Measurements from ENCODE around the gene CTCF.
"Not testable (repeated sequence)": the region's sequence is repeated elsewhere in the genome, so short reads cannot be mapped to it uniquely, and the experiment has no call there.

CTCF gene

DNA sequence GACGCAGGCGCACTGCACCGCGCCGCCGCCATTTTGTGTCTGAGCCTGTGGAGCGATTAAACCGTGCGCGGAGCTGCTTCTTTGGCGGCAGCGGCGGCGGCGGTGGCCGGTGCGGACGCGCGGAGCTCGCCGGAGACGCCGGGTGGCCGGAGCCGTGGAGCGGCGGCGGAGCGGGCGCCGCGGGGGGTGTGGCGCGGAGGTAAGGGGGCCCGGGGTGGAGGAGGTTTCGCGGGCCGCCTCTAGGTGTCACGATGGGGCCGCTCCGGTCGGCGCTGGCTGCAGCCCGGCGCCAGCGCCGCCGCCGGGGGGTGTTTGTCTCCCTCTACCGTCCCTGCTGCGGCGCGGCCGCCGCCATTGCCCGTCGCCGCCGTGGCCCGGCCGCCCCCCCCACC, at the start of gene CTCF:
Gene CTCF, plus strand, starts transcription at position 1 of the 392 bp plus-strand sequence. CDS start 48,307 bp downstream, outside the sequence.
- DNase-seq (ENCODE audit: low read depth in 2 of 2) = peak; percentile 63 to 77

DNA sequence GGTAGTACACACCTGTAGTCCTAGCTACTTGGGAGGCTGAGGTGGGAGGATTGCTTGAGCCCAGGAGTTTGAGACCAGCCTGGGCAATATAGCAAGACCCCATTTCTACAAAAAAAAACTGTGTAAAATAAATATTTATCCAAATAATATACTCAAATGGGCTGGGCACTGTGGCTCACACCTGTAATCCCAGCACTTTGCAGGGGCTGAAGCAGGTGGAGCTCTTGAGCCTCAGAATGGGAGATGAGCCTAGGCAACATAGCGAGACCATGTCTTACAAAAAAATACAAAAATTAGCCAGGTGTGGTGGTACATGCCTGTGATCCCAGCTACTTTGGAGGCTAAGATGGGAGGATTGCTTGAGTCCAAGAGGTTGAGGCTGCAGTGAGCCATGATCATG, 48.4 kb upstream of the CTCF start:
- DNase-seq (ENCODE audit: low read depth in 2 of 2) = not testable (repeated sequence)

DNA sequence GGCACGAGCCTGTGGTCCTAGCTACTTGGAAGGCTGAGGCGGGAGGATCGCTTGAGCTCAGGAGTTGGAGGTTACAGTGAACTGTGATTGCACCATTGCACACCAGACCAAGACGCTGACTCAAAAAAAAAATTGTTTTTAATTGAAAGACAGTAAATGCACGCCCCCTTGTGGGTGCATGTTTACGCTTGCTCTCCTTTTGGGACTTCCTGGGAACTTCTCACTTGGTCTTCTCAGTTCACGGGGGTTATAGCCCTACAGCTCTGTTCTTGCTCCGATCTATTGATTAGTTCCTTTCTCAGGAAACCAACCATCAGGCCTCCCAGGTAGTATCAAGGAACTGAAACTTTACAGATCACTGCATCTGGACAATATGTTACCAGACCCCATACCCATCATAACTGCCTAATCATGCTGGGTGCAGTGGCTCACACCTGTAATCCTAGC, 47.9 kb upstream of the CTCF start:
- peak; percentile 25 to 60 for DNase-seq (ENCODE audit: low read depth in 2 of 2)

DNA sequence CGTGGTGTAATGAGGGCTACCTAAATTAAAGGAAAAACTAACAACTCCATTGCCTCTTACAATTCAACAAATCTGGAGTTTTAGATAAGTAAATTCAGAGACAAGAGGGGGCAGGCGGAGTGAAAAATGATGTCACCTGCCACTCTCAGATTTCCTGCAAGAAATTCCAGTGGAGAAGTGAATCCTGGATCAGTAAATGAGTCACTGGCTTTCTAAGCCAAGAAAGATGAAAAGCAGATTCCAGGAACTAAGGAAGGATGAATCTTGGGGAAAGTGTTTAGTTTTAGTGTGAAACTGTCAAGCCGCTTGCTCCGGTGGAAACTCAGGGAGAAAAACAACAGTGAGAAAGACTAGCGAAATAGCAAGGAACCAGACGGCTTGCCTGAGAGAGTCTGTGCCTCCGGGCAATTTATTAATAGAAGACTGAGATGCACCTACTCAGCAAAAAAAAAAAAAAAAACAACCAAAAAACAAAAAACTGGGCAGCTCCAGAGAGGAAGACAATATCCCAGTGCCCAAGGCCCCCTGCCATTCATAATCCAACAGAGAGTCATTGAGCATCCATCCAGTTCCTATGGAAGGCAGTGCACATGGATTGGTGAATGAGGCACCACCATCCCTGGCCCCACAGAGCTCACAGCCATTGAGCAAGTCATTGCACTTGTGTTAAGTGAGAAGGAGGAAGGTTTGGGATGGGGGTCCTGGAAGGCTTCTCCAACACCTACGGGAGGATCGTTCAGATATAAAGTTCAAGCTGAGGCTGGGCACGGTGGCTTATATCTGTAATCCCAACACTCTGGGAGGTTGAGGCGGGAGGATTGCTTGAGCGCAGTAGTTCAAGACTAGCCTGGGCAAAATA, 45.8 kb upstream of the CTCF start:
- DNase-seq (ENCODE audit: low read depth in 2 of 2) = no peak

GRCh38 chr16:67517155-67517445, 45.2 kb upstream of the CTCF start:
- DNase-seq (ENCODE audit: low read depth in 2 of 2) = no peak

DNA sequence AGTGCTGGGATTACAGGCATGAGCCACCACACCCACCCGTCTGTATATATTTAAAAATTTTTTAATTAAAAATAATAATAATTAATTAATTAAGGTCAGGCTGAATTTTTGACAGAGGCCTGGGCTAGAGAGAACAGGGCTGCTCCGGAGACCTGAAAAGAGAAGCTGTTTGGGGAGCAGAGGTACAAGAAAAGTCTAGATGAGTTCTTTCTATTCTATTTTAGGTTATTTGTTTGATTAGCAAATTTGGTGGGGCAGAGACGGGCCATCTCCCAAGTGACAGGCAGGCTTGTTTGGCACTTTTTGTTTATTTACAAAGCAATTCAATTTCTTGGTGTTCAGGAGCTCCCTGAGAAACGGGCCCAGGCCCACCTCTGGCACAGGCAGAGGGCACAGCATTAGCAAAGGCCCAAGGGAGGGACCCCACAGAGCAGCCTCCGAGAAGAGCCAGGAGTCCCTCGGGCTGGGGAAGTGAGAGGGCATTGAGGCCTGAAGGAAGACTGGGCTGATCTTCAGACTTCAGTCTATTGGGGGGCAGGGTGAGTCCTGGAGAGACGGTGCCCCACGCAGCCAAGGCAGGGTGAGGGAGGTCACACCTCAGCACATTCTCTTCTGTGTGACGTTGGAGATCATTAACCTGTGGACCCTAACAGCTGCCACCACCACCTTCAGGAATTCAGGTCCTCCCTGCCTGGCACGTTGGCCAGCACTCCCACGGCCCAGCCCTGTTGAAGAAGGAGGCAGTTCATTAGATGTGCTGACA, 44.5 kb upstream of the CTCF start:
- DNase-seq (ENCODE audit: low read depth in 2 of 2) = no peak

GRCh38 chr16:67518676-67519075, 43.6 kb upstream of the CTCF start:
- no peak for DNase-seq (ENCODE audit: low read depth in 2 of 2)

- DNase-seq (ENCODE audit: low read depth in 2 of 2) = no peak
These were observed 43.1 kb upstream of the CTCF start for GRCh38 chr16:67519242-67519641.

DNA sequence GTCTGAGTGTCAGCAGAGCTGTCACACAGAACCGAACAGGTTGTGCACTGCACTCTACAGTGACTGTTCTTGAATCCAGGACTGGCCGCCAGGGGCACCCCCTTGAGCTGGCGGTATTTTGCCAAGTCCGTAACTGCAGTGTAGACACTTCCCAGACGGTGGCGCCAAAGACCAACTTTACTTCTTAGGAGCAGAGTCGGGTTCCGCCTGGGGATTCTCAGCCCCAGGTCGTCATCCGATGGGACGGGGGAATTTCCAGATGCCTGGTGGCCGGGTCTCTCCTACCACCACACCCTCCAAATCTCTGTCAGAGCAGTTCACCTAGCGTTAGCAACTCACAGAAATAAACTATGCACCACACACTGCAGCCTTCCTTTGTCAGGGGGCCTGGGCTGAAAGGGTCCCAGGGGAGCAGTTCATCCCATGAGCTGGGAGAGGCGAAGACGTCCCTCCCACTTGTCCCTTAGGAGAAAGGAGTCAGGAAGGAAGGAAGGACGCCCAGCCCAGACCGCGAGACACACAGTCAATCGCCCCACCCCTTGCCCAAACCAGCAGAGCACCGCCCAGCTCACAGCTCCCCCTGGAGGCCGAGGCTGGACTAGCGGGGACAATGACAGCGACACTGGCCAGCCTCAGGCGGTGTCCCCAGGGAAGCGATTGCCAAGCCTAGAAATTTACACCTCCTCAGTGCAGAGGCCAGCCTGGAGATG, 41.1 kb upstream of the CTCF start:
- peak; percentile 84 to 96 for DNase-seq (ENCODE audit: low read depth in 2 of 2)

- no peak for DNase-seq (ENCODE audit: low read depth in 2 of 2)
These were observed 37.0 kb upstream of the CTCF start for GRCh38 chr16:67525176-67525860.

DNA sequence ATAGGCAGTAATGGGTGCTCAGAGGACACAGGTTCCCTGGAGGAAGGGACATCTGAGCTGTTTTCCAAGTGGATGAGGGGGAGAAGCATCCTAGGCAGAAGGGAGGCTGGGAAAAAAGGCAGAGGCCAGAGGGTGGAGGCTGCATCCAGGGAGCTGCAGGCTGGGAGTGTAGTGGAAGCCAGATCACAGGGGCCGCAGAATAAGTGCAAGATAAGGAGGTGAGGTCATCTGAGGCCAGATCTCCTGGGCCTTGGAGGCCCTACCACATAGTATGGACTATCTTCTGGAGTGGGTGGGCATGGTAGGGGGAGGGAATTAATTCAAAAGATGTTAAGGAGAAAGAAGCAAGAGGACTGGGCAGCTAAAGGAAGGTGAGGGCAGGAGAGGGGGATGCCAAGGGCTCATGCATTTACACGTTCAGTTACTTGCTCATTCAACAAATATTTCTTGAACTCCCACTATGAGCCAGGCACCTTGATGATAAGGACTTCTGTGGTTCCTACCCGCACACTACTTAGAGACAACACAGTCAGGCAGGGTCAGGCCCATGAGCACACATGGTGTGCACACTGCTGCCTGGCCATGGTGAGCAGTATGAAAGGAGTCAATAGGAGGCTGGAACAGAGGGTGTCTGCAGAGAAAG, 36.1 kb upstream of the CTCF start:
- no peak for DNase-seq (ENCODE audit: low read depth in 2 of 2)

GRCh38 chr16:67528222-67528869, 34.0 kb upstream of the CTCF start, which contains the start of gene RIPOR1:
Gene RIPOR1 (plus strand): TSS chr16:67528829. CDS start chr16:67538447, 9,618 bp downstream.
- DNase-seq (ENCODE audit: low read depth in 2 of 2) = no peak

DNA sequence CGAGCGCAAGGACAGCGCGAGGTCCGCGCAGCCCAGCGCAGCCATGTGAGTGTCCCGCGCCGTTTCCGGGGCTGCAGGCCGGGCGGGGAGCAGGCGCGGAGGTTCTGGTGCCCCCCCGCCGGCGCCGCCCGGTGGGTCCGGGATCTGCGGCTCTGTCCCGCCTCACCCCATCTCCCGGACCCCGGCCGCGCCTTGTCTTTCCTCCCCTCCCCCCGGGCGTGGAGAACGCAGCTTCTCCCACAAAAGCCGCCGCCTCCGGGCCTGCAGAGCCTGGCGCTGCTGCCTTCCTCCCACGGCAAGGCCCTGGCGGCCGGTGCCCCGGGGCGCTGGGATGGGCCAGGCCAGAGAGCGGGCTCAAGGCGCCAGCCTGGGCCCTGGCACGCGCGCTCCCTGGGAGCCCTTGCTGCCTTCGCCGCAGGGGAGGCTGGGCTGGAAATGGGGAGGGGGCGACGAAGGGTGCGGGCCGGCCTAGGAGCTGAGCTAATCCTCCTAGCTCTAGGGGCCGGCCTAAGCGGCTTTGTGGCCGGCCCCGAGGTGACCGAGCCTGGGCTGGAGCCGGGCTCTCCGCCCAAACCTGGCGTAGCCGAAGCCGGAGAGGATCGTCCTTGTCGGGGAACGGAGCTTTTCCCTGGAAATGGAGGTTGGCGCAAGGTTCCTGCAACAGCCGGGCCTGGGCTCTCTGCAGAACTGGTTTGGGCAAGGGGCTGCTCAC, 33.3 kb upstream of the CTCF start:
- DNase-seq (ENCODE audit: low read depth in 2 of 2) = no peak

DNA sequence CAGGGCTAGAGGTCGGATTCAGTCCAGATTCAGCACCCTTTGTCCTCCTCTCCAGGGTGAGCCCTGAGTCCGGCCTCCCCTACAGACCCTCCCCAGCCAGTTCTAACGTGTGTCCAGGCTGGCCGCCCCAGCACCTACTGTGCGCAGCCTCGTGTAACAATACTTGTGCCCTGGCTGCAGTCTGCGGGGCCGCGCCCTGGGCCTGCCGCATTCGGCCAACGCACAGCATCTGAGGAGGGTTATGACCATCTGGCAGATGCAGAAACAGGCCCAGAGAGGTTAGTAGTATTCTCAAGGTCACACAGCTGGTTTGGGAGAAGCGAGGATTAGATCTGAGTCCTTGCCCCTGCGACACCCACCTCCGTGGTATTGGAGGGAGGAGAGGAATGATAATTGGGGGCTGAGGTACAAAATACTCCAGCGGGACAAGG, 32.7 kb upstream of the CTCF start:
- DNase-seq (ENCODE audit: low read depth in 2 of 2) = no peak

DNA sequence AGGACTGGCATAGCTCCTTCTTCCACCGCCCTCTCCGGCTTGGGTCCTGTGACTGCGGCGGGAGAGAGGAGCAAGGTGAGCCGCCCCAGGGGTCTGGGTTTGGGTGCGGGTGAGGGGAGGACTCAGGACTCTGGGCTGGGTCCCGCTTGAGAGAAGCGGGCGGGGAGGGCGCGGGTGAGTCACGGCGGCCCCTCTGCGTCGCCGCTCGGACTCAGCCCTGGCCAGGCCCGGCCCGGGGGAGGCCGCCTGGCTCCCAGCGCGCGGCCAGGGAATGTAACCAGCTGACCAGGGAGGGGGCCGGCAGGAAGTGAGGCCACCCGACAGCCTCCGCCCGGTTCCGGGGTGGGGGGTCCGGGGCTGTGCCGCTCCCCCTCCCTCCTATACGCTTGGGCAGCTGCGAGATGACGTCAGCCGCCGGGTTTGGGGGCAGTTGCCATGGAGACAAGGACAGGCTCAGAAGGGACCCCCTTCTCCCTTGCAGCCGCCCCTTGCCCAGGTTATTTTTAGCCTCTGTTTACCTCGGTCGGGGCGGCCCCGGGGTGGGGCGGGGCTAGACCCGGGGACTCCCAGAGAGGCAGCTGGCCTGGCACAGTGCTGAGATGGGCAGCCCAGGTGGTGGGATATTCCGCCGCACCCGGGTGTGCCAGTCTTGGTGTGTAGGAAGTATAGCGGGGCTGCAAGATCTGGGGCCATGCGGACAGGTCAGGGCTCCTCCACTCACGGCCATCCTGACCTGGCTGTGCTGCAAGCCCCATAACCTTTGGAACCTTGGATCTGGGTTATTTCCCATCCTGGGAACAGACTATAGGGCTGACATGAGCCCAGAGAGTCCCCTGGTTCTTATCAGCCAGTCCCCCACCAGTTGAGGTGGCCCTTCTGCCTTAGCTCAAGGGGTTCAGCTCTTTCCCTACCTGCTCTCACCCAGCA, 32.0 kb upstream of the CTCF start:
- DNase-seq (ENCODE audit: low read depth in 2 of 2) = no peak

DNA sequence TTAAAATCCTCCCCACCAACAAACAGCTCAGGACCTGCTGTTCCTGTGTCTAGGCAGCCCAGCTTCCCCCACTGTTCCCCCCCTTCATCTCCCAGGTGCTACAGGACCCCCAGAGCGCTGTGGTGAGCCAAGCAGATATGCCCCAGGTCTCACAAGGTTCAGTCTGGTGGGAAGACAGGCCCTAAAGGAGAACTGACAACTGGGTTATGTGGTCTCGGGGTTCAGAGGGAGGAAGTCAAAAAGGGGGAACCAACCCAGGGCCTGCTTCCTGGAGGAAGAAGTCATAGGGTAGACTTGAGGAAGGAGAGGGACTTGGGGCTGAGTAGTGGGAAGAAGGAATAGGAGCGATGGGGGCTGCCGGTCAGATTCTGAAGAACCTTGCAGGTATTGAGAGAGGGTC, 31.1 kb upstream of the CTCF start:
- DNase-seq (ENCODE audit: low read depth in 2 of 2) = no peak

DNA sequence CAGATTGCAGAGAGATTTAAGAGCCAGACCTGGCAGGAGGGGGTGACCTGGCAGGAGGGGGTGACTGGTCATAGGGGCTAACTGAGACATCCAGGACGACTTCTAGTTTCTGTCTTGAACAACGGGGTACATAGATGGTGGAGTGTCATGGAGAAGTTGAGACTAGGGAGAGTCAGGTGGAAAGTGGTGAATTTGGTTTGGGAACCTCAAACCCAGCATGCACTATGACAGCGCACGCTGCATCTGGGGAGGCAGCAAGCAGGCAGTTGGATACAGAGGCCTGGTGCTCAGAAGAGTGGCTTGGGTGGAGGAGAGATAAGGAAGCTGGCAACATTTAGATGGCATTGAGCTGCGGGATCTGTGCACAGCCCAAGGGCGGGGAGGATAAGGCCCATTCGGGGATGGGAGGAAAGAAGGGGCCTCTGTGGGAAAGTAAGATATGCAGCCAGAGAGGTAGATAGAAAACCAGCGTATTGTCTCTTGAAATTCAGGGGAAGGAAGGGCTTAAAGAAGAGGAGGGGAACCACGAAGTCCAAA, 29.2 kb upstream of the CTCF start:
- DNase-seq (ENCODE audit: low read depth in 2 of 2) = no peak

DNA sequence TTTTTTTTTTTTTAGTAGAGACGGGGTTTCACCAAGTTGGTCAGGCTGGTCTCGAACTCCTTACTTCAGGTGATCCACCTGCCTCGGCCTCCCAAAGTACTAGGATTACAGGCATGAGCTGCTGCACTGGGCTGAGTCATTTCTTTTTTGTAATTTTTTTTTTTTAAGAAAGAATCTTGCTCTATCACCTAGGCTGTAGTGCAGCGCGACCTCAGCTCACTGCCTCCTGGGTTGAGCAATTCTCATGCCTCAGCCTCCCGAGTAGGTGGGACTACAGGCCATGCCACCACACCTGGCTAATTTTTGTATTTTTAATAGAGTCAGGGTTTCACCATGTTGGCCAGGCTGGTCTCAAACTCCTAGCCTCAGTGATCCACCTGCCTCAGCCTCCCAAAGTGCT, 28.3 kb upstream of the CTCF start:
- not testable (repeated sequence) for DNase-seq (ENCODE audit: low read depth in 2 of 2)

- no peak for DNase-seq (ENCODE audit: low read depth in 2 of 2)
These were observed 27.9 kb upstream of the CTCF start for GRCh38 chr16:67534431-67534830.

Data from stimulated activated CD8-positive, alpha-beta memory T cell treated with anti-CD3 and anti-CD28 coated beads, Interleukin-15, amount 100 ng/mL, for 4 hours (primary cell).